ENCODE data around the gene HPDL.

Gene HPDL

DNA sequence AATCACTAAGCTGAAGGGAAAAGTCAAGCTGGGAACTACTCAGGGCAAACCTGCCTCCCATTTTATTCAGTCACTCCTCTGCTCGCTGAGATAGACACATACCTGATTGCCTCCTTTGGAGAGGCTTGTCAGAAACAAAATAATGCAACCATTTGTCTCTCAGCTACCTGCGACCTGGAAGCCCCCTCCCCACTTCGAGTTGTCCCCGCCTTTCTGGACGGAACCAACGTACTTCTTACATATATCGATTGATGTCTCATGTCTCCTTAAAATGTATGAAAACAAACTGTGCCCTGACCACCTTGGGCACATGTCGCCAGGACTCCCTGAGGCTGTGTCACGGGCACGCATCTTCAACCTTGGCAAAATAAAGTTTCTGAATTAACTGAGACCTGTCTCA lies 21.5 kb upstream of the HPDL start:
- no peaks in the 10 kb centered on the region for H3K27me3 Mint-ChIP-seq
- peaks cover 42% of the 10 kb centered on the region for H3K4me1 Mint-ChIP-seq
- H3K4me3 Mint-ChIP-seq: peak overlapping the region; percentile 92
- H3K27ac Mint-ChIP-seq: peak overlapping the region; percentile 97
- DNase-seq (no peak), ATAC-seq (no peak)
- no peaks in the 10 kb centered on the region for H3K9me3 Mint-ChIP-seq
- H3K36me3 Mint-ChIP-seq (ENCODE audit: low read depth): no peaks in the 10 kb centered on the region

DNA sequence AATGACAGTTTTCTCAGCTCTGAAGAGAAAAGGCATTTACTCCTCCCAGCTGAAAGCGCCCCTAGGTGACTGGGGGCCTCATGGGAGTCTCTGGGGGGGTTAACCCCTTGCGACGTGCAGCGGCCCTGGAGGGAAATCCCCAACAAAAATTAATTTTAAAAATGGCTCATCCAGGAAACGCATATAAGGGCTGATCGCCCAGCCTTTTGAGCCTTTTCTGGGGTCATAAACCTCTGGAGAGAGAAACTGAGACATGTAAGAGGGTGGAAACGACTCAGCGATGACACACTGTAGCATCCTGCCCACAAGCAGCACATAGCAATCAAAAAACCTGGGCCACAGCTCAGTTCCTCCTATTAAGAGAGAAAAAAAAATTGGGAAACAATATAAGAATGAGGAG lies 20.4 kb upstream of the HPDL start:
- Mint-ChIP-seq H3K27me3 (no peaks in the 10 kb centered on the region), H3K4me1 (peaks cover 42% of the 10 kb centered on the region), H3K27ac (peak overlapping the region; percentile 97), H3K9me3 (no peaks in the 10 kb centered on the region), H3K4me3 (peak overlapping the region; percentile 92), H3K36me3 (ENCODE audit: low read depth) (no peaks in the 10 kb centered on the region)
- DNase-seq: peak; percentile 62
- peak; percentile 70 for ATAC-seq

DNA sequence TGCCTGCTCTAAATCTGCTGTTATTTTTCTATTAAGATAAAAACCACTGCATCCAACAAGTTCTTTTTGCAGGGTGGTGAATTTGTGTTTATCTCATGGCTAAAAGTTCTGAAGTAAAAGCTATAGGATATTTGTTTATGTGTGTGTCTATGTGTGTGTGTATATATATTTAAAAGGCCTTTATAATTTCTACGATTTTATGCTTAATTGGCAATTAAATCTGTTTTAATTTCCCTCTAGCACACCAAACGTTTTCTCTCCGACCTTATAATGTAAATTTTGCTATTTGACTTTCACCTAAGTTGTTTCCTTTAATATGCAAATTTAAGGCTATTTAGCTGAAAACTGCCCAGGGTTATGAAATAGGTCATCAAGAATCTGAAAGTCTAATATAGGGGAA lies 19.8 kb upstream of the HPDL start:
- H3K4me3 Mint-ChIP-seq: peak overlapping the region; percentile 92
- H3K4me1 Mint-ChIP-seq: peaks cover 38% of the 10 kb centered on the region
- ATAC-seq: no peak
- H3K27me3 Mint-ChIP-seq: no peaks in the 10 kb centered on the region
- H3K27ac Mint-ChIP-seq: peak overlapping the region; percentile 97
- no peak for DNase-seq
- no peaks in the 10 kb centered on the region for H3K9me3 Mint-ChIP-seq
- no peaks in the 10 kb centered on the region for H3K36me3 Mint-ChIP-seq (ENCODE audit: low read depth)

DNA sequence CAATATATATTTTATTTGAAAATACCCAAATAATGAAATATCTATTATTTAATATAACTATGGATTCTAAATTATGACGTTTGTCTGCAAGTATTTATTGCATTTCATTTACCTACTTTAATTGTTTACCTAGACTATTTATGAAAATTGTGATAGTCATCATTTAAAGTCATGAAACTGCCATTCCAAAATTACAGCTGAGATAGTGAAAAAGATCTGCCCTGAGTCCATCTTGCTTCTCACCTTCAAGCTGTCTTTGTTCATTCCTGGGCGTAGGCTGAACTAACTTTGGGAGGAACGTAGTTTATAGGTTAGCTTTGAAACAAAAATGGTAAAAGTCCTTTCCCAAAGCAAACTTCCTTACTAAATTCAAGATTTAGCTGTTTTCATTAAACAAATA lies 12.4 kb upstream of the HPDL start:
- Mint-ChIP-seq H3K27me3 (no peaks in the 10 kb centered on the region), H3K27ac (no peak overlapping the region), H3K36me3 (ENCODE audit: low read depth) (peaks cover 2% of the 10 kb centered on the region), H3K9me3 (no peaks in the 10 kb centered on the region), H3K4me1 (no peaks in the 10 kb centered on the region), H3K4me3 (no peak overlapping the region)
- DNase-seq (no peak), ATAC-seq (no peak)

DNA sequence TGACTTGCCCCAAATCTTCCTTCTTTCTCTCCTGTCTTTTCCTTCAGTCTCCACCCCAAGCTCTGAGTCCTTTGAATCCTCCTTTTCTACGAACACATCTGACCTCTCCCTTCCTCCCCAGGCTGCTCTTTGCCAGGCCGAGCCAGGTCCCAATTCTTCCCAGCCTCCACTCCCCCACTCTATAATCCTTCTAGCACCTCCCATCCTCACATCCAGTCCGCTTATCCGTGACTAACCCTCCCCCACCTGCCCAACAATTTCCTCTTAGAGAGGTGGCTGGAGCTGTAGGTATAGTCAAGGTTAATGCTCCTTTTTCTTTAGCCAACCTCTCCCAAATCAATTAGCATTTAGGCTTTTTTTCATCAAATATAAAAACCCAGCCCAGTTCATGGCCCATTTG lies 9.5 kb upstream of the HPDL start:
- peaks cover 2% of the 10 kb centered on the region for H3K36me3 Mint-ChIP-seq (ENCODE audit: low read depth)
- no peaks in the 10 kb centered on the region for H3K4me1 Mint-ChIP-seq
- H3K27ac Mint-ChIP-seq: no peak overlapping the region
- no peak overlapping the region for H3K4me3 Mint-ChIP-seq
- no peak for DNase-seq
- no peaks in the 10 kb centered on the region for H3K9me3 Mint-ChIP-seq
- H3K27me3 Mint-ChIP-seq: no peaks in the 10 kb centered on the region
- ATAC-seq: no peak

DNA sequence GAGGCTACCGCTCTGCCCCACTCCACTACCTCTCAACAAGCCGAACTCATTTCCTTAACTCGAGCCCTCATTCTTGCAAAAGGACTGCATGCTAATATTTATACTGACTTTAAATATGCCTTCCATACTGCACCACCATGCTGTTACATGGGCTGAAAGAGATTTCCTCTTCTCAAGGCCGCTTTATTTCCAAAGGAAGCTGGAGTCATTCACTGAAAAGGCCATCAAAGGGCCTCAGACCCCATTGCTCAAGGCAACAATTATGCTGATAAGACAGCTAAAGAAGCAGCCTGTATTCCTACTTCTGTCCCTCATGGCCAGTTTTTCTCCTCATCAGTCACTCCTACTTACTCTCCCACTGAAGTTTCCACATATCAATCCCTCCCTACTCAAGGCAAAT lies 6.9 kb upstream of the HPDL start:
- no peak for ATAC-seq
- H3K4me3 Mint-ChIP-seq: no peak overlapping the region

DNA sequence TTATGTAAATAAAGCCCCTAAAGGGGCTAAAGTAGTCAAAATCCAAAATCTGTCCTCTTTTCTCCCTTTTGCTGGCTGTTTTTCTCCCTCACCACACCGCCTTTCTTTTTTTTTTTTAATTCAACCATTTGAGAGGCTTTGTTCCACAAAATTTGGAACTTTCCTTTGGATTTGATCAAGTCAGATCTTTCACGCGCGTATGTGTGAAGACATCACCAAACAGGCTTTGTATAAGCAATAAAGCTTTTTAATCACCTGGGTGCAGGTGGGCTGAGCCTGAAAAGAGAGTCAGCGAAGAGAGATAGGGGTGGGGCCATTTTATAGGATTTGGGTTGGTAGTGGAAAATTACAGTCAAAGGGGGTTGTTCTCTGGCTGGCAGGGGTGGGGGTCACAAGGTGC lies 5.3 kb upstream of the HPDL start:
- H3K36me3 Mint-ChIP-seq (ENCODE audit: low read depth): no peaks in the 10 kb centered on the region
- H3K4me3 Mint-ChIP-seq: no peak overlapping the region
- H3K9me3 Mint-ChIP-seq: no peaks in the 10 kb centered on the region
- H3K27ac Mint-ChIP-seq: no peak overlapping the region
- no peaks in the 10 kb centered on the region for H3K27me3 Mint-ChIP-seq
- H3K4me1 Mint-ChIP-seq: peaks cover 5% of the 10 kb centered on the region
- ATAC-seq: no peak
- DNase-seq: no peak

More for the DNA sequence above, 6.9 kb upstream of the HPDL start:
- Mint-ChIP-seq H3K27me3 (no peaks in the 10 kb centered on the region), H3K4me1 (no peaks in the 10 kb centered on the region), H3K27ac (no peak overlapping the region), H3K36me3 (ENCODE audit: low read depth) (peaks cover 2% of the 10 kb centered on the region), H3K9me3 (no peaks in the 10 kb centered on the region)
- no peak for DNase-seq

DNA sequence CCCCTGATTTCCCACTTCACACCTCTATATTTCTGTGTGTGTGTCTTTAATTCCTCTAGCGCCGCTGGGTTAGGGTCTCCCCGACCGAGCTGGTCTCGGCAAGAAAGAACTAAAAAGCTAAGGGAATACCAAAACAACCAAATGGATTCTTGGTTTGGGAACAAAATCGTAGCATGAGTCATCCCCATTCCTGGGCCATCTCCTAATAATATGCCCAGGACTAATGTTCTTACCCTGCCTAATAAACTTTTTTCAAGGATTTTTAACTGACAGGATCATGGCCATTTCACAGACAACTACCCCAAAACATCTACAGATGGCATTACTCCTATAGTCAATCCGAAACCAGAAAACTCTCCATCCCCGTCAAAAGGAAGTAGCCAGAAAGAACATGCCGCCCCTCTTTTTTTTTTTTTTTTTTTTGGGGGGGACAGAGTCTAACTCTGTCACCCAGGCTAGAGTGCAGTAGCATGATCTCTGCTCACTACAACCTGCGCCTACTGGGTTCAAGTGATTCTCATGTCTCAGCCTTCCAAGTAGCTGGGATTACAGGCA lies 4.1 kb upstream of the HPDL start:
- H3K27ac Mint-ChIP-seq: no peak overlapping the region
- ATAC-seq: no peak
- no peaks in the 10 kb centered on the region for H3K27me3 Mint-ChIP-seq
- H3K4me3 Mint-ChIP-seq: no peak overlapping the region
- no peaks in the 10 kb centered on the region for H3K9me3 Mint-ChIP-seq
- no peak for DNase-seq
- H3K36me3 Mint-ChIP-seq (ENCODE audit: low read depth): no peaks in the 10 kb centered on the region
- H3K4me1 Mint-ChIP-seq: peaks cover 7% of the 10 kb centered on the region

DNA sequence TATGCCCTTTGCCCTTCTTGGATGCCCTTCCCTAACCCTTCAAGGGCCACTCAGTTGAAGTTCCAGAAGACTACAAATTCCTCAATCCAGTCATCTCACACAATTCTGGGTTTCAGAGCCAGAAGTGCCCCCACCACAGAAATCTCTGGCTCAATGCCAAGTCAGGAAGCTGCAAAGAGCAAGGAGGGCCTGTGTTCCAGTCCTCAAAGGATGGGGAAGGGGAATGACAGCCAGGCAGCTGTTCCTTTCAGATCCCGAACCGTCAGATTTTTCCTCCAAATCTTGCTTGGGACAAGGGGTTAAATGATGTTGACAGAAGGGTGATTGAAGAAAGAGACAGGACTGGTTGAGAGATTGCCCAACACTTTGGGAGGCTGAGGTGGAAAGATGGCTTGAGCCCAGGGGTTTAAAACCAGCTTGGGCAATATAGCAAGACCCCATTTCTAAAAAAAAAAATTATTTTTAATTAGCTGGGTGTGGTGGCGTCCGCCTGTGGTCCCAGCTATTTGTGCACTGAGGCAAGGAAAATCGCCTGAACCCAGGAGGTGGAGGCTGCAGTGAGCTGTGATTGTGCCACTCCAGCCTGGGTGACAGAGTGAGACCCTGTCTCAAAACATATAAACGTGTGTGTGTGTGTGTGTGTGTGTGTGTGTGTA lies 716 bp upstream of the HPDL start:
- Mint-ChIP-seq H3K36me3 (ENCODE audit: low read depth) (peaks cover 20% of the 10 kb centered on the region), H3K27ac (peak overlapping the region; percentile 88), H3K4me3 (peak overlapping the region; percentile 85), H3K27me3 (no peaks in the 10 kb centered on the region), H3K9me3 (no peaks in the 10 kb centered on the region), H3K4me1 (peaks cover 26% of the 10 kb centered on the region)
- no peak for DNase-seq
- ATAC-seq: no peak

DNA sequence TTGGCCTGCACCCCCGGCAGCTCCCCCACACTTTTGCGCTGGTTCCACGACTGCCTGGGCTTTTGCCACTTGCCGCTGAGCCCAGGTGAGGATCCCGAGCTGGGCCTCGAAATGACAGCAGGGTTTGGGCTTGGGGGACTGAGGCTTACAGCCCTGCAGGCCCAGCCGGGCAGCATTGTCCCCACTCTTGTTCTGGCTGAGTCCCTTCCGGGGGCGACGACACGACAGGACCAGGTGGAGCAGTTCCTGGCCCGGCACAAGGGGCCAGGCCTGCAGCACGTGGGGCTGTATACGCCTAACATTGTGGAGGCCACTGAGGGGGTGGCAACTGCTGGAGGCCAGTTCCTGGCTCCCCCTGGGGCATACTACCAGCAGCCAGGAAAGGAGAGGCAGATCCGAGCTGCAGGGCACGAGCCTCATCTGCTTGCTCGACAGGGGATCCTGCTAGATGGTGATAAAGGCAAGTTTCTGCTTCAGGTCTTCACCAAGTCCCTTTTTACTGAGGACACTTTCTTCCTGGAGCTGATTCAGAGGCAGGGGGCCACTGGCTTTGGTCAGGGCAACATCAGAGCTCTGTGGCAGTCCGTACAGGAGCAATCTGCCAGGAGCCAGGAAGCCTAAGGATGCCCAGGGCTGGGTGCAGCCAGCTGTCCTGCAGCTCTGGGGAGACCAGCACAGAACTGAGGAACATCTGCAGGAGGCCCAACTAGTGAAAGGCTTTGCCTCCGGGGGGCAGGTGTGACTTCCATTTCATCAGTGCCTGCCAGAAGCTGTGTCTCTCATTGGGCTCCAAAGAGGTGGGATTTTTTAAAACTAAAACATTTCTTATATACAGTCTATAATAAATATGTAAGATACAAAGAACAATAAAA lies 1.2 kb downstream of the HPDL start:
- H3K4me3 Mint-ChIP-seq: peak overlapping the region; percentile 85
- H3K36me3 Mint-ChIP-seq (ENCODE audit: low read depth): peaks cover 22% of the 10 kb centered on the region
- H3K4me1 Mint-ChIP-seq: peaks cover 26% of the 10 kb centered on the region
- H3K27ac Mint-ChIP-seq: peak overlapping the region; percentile 75
- ATAC-seq (peak; percentile 31), DNase-seq (no peak)
- no peaks in the 10 kb centered on the region for H3K27me3 Mint-ChIP-seq
- no peaks in the 10 kb centered on the region for H3K9me3 Mint-ChIP-seq

DNA sequence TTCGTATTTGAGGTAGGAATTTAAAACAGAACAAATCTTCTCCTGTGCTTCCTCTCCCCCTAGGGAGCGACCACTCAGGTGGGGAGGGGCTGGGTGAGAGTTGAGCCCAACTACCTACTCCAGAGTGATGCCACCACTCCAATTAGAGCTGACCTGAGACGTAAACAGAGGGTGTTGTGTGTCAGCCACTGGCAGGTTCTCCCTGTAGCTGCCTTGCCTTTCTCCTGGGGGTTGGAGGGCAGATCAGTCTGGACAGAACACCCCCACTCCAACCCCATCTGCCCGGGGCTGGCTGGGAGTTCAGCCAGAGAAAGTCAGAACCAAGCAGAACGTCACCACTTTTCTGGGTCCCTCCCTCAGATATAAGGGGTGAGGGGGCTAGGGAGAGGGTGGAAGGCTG lies 2.0 kb downstream of the HPDL start:
- Mint-ChIP-seq H3K4me3 (peak overlapping the region; percentile 85), H3K27ac (peak overlapping the region; percentile 76), H3K27me3 (no peaks in the 10 kb centered on the region), H3K36me3 (ENCODE audit: low read depth) (peaks cover 22% of the 10 kb centered on the region), H3K9me3 (no peaks in the 10 kb centered on the region), H3K4me1 (peaks cover 26% of the 10 kb centered on the region)
- DNase-seq: no peak
- no peak for ATAC-seq

DNA sequence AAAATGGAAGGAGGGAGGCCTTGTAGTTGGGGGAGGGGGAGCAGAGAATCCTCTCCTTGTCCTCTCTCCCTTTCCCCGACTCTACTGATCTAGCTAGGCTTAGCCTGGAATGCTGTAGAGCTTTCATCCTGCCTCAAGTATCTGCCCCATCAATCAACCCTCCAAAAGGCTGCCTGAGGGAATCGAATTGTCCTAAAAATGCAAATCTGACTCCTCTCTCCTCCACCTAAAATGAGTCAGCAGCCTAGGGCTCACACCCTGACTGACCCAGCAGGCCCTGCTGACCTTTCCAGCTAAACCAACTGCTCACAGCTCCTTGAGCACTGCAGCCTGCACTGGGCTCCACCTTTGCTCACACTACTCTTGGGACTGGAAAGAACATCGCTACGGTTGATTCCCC lies 2.8 kb downstream of the HPDL start:
- Mint-ChIP-seq H3K9me3 (no peaks in the 10 kb centered on the region), H3K4me1 (peaks cover 29% of the 10 kb centered on the region), H3K4me3 (peak overlapping the region; percentile 85), H3K36me3 (ENCODE audit: low read depth) (peaks cover 22% of the 10 kb centered on the region), H3K27ac (peak overlapping the region; percentile 32), H3K27me3 (no peaks in the 10 kb centered on the region)
- DNase-seq (no peak), ATAC-seq (no peak)

DNA sequence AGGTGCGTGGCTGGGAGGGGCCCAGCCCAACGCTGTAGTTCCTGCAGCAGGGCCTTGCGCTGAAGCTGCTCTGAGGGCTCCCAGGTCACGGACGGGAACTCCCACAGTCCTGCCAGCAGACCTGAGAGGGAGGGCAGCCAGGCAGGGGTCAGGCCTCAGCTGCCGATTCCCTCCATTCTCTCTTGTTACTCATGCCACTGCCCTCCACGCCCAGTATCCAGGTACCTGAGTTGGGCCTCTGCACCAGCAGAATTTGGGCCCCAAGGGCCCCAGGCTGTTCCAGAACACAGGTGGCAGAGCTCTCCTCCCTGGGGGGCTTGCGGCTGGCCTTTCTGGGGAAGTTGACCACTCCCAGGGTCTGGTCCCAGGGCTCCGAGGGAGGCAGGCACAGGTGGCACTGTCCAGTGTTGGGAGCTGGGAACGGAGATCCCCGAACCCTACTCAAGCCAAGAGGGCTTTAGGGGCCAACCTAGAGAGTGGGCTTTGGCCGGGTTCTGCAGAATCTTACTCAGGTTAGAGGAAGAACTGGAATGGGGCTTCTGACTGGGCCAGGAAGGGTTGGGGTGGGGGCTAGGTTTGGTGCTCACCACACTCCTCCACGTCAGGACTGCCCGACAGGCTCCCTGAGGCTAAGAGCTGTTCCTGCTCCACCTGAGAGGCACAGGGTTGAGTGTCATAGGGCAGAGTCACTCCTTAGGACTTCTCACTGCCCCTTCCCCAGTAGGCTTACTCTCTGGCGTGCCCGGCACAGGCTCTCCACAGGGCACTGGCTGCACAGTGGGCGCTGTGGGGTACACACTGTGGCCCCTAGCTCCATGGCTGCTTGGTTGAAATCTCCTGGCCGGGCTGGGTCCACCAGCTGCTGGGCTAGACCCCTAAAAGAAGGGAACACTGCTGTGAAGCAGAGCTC lies 5.0 kb downstream of the HPDL start:
- Mint-ChIP-seq H3K4me3 (no peak overlapping the region), H3K4me1 (peaks cover 27% of the 10 kb centered on the region), H3K27ac (no peak overlapping the region), H3K36me3 (ENCODE audit: low read depth) (peaks cover 22% of the 10 kb centered on the region), H3K9me3 (no peaks in the 10 kb centered on the region), H3K27me3 (no peaks in the 10 kb centered on the region)
- ATAC-seq: no peak
- no peak for DNase-seq

DNA sequence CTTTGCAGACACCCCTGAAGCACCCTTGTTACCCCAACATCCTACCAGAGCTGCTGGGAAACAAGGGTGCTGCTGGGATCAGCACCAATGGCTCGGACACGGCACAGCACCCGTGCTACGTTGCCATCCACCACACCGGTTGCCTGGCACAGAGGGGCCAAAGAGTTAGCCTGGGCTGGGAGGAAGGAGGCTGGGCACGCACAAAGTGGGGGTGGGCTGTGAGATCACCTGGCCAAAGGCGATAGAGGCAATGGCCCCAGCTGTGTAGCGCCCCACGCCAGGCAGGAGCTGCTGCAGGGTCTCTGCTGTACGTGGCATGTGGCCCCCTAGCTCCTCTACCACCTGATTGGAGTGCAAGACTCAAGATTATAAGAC lies 5.6 kb downstream of the HPDL start:
- peaks cover 27% of the 10 kb centered on the region for H3K4me1 Mint-ChIP-seq
- H3K9me3 Mint-ChIP-seq: no peaks in the 10 kb centered on the region
- DNase-seq: no peak
- no peaks in the 10 kb centered on the region for H3K27me3 Mint-ChIP-seq
- no peak overlapping the region for H3K4me3 Mint-ChIP-seq
- H3K36me3 Mint-ChIP-seq (ENCODE audit: low read depth): peaks cover 22% of the 10 kb centered on the region
- no peak for ATAC-seq
- no peak overlapping the region for H3K27ac Mint-ChIP-seq

Data from activated naive CD8-positive, alpha-beta T cell treated with anti-CD3 and anti-CD28 coated beads, Interleukin-2, amount 50 U/mL, for 24 hours (primary cell).